GM19240 (cell line): ENCODE results near the gene IKZF1.

Experiments used
- DNase-seq: peaks from one replicate; pipeline ENCODE4 v3.0.0; 2011; ENCODE audit warnings: low spot score; ENCODE audit not compliant: insufficient read length

IKZF1 gene

GRCh38 chr7:50446542-50446960 is 142.0 kb downstream of the IKZF1 start:
- no peak for DNase-seq

- DNase-seq: no peak
These were observed 144.3 kb downstream of the IKZF1 start for GRCh38 chr7:50448823-50449222.

GRCh38 chr7:50449501-50449880 is 145.0 kb downstream of the IKZF1 start:
- no peak for DNase-seq

- DNase-seq: peak; percentile 68
These were observed 145.5 kb downstream of the IKZF1 start, which contains the start of gene FIGNL1 for GRCh38 chr7:50449881-50450589. TSS of gene FIGNL1 (minus strand) at chr7:50450350. CDS start at chr7:50447287, 3,063 bp downstream.

- no peak for DNase-seq
These were observed 146.1 kb downstream of the IKZF1 start for GRCh38 chr7:50450590-50451032.
